ENCODE data around the gene GABBR2.

GABBR2 gene

GRCh38 chr9:98550206-98550820, 158.4 kb downstream of the GABBR2 start:
- TF ChIP-seq, protein P1, sequence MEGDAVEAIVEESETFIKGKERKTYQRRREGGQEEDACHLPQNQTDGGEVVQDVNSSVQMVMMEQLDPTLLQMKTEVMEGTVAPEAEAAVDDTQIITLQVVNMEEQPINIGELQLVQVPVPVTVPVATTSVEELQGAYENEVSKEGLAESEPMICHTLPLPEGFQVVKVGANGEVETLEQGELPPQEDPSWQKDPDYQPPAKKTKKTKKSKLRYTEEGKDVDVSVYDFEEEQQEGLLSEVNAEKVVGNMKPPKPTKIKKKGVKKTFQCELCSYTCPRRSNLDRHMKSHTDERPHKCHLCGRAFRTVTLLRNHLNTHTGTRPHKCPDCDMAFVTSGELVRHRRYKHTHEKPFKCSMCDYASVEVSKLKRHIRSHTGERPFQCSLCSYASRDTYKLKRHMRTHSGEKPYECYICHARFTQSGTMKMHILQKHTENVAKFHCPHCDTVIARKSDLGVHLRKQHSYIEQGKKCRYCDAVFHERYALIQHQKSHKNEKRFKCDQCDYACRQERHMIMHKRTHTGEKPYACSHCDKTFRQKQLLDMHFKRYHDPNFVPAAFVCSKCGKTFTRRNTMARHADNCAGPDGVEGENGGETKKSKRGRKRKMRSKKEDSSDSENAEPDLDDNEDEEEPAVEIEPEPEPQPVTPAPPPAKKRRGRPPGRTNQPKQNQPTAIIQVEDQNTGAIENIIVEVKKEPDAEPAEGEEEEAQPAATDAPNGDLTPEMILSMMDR (IDR thresholded peaks at IDR 0.05; ENCODE audit: borderline replicate concordance, insufficient read depth, low read depth, low read length) = no peak
- no peak overlapping the region for H3K4me3 ChIP-seq (ENCODE audit: low read depth, low read length)

DNA sequence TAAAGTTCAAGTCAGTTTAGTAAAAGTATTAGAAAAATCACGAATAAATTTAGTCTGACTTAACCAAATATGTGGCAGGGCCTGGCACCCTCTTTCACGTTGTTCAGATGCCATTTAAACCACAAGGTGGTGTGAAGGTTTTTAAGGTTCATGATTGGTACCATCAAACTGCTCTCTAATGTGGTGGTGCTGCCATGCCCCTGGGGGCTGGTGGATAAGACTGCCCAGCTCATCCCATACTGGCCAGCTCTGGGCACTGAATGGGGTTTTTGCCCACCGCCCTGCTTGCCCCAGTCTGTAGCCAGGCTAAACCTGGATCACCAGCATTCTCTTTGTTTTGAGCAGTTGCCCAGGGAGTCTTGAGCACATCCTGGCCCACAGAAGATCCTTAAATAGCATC, 159.3 kb downstream of the GABBR2 start:
- TF ChIP-seq, protein P1 (IDR thresholded peaks at IDR 0.05; ENCODE audit: borderline replicate concordance, insufficient read depth, low read depth, low read length) = no peak
- no peak overlapping the region for H3K4me3 ChIP-seq (ENCODE audit: low read depth, low read length)

DNA sequence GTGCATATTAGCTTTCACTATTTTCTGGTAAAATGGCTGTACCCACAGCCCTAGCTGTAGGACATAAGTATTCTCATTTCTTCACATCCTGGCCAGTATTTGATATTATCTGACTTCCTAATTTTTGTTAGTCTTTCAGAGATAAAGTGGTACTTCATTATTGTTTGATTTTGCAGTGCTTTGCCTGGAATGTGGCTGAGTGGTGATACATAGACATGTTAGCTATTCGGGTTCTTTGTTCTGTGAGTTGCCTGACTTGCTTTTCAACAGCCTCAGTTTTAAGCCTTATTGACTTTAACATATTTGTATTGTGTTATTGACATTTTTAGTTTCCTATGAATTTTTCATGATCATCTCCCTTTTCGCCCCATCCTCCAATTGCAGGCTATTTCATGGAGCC, 161.1 kb downstream of the GABBR2 start:
- TF ChIP-seq, protein P1 (IDR thresholded peaks at IDR 0.05; ENCODE audit: borderline replicate concordance, insufficient read depth, low read depth, low read length) = no peak
- no peak overlapping the region for H3K4me3 ChIP-seq (ENCODE audit: low read depth, low read length)

GRCh38 chr9:98545021-98545420, 163.7 kb downstream of the GABBR2 start:
- no peak overlapping the region for H3K4me3 ChIP-seq (ENCODE audit: low read depth, low read length)
- TF ChIP-seq, protein P1 (IDR thresholded peaks at IDR 0.05; ENCODE audit: borderline replicate concordance, insufficient read depth, low read depth, low read length) = no peak

DNA sequence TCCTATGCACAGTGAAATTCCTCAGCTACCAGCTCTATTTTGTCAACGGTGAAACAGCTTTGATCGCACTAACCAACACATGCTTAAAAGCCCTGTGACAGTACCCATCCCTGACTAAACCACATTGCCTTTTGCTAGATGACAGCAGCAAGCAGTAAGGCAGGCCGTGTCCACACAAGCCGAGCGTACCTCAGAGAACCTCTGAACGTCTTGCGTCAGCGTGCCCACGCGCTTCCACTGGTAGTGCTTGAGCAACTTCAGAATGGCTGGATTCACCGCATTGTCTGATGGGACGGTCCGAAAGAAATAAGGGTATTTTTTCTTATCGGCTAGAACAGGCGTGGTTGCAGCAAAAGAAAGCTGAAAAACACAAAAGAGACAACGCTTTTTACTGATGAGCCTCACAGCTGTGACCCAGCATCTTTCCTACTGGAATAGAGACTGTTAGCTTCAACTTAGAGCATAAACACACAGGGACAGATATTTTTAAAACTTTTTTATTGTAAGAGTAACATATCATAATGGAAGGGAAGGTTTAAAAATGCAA, 167.0 kb downstream of the GABBR2 start:
- H3K4me3 ChIP-seq (ENCODE audit: low read depth, low read length) = no peak overlapping the region
- TF ChIP-seq, protein P1 (IDR thresholded peaks at IDR 0.05; ENCODE audit: borderline replicate concordance, insufficient read depth, low read depth, low read length) = no peak

- TF ChIP-seq, protein P1 (IDR thresholded peaks at IDR 0.05; ENCODE audit: borderline replicate concordance, insufficient read depth, low read depth, low read length) = no peak
- H3K4me3 ChIP-seq (ENCODE audit: low read depth, low read length) = no peak overlapping the region
Observed at GRCh38 chr9:98540476-98540875, 168.3 kb downstream of the GABBR2 start.

DNA sequence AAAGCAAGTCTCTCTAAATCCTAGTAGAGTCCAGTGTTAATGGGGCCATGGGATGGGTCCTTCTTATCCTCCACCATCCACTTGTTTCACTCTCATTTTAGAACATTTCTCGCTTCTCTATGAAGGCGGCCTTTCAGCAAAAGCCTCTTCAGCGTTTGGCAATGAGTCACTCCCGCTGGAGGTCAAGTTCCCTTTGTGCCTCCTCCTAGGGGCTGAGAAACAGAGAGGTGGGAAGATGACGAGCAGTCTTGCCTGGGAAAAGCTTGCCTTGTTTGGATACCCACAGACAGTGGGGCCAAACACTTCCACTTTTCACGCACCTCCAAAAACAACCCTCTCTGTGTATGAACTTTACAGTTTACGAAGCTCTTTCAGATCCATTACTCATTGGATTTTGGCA, 168.8 kb downstream of the GABBR2 start:
- H3K4me3 ChIP-seq (ENCODE audit: low read depth, low read length) = no peak overlapping the region
- TF ChIP-seq, protein P1 (IDR thresholded peaks at IDR 0.05; ENCODE audit: borderline replicate concordance, insufficient read depth, low read depth, low read length) = no peak

All from GM12875 (cell line).